AG09309 (cell line): ENCODE data around the gene FNDC3B.

Source experiments
- DNase-seq: peaks from one replicate; pipeline ENCODE4 v3.0.0-alpha.2; 2010; ENCODE audit warnings: low read depth
- H3K4me3 ChIP-seq: 2 replicates; pipeline ENCODE4 v1.5.1; 2011; ENCODE audit warnings: mild to moderate bottlenecking, low read depth, low read length, moderate library complexity; ENCODE audit not compliant: control insufficient read depth
- TF ChIP-seq, protein P1 (sequence below): IDR thresholded peaks from 2 replicates; pipeline ENCODE4 v1.5.1; 2011; ENCODE audit warnings: mild to moderate bottlenecking, low read depth, low read length, inconsistent platforms; ENCODE audit not compliant: insufficient read depth, control insufficient read depth; ENCODE audit errors: missing control alignments

FNDC3B gene

DNA sequence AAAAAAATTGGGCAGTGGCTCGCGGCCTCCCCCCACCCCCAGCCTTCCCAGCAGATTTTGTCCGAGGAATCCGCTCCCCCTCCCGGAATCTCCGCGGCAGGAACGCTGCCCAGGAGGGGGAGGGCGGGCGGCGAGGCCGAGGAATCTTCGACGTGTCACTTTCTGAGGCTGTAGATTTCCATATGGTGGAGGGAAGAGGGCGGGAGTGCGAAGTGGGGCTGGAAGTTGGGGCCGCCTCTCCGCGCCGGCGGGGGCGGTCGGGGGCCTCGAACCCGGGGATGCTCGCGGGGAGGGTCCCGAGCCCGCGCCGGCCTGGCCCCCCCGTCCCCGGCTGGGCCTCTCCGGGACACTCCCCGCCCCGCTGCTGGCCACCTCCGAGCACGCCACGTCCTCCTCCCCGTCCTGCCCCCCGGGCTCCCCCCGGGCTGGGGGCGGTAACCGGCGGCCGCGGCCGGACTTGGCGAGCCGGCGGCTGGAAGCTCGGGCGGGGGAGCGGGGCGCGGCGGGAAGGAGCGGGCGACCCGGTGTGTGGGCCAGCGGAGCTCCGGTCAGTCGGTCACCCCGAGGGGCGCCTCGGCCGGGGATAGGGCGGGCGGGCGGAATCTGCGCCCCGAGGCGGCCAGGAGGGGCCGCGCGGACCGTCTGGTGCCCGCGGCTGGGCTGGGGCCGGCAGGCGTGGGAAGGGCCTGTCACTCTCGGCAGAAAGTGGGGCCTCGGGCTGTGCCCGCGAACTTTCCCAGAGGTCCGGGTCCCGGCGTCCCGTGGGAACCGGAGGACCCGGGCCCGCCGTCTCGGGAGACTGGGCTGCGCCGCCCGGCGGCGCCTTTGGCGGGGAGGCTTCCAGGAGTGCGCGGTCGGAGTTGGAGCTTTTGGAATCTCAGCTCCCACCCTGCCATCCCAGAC is 951 bp downstream of the FNDC3B start:
- DNase-seq: peak; percentile 55
- TF ChIP-seq, protein P1, sequence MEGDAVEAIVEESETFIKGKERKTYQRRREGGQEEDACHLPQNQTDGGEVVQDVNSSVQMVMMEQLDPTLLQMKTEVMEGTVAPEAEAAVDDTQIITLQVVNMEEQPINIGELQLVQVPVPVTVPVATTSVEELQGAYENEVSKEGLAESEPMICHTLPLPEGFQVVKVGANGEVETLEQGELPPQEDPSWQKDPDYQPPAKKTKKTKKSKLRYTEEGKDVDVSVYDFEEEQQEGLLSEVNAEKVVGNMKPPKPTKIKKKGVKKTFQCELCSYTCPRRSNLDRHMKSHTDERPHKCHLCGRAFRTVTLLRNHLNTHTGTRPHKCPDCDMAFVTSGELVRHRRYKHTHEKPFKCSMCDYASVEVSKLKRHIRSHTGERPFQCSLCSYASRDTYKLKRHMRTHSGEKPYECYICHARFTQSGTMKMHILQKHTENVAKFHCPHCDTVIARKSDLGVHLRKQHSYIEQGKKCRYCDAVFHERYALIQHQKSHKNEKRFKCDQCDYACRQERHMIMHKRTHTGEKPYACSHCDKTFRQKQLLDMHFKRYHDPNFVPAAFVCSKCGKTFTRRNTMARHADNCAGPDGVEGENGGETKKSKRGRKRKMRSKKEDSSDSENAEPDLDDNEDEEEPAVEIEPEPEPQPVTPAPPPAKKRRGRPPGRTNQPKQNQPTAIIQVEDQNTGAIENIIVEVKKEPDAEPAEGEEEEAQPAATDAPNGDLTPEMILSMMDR: peak; percentile 11

DNA sequence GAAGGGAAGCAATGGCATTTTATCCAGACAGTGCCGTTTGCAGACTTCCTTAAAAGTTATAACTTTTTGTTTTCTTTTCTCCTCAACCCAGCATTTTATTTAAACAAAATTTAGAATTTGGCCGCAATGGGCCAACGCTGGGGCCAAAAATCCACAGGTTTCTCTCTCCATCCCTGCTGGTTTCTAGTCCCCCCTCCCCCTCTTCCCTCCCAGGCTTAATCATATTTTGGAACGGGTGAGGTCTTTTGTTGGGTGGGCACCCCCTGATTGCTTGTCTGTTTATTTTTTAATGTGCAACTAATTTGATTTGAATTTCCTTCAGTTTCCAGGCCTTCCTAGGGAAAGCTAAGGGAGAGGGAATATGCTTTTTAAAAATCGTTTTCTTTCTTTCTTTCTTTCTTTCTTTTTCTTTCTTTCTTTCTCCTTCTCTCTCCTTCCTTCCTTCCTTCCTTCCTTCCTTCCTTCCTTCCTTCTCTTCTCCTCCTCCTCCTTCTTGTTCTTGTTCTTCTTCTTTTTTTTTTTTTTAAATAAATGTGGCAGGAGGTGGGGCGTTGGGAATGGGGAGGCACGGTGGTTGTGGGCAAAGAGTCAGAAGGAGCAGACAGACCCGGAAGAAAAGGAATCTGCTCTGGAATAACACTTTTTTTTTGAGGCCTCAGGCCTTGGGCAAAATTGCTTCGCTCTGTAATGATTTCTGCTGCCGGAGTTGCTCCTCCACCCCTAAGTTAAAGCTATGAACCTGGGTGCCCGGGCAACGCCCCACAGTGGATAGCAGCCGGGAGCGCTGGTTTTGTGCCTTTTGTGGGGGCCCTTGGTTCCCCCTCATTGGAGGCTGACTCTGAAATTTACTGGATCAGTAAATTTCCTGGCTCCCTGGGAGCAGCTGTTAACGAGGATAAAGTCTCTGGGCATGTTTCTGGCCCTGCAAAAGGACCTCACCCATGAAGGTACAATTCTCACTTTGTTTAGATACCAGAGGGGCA is 1.9 kb downstream of the FNDC3B start:
- TF ChIP-seq, protein P1: peak; percentile 5
- DNase-seq: peak; percentile 38
- H3K4me3 ChIP-seq: peak overlapping the region; percentile 86

More for the DNA sequence above, 951 bp downstream of the FNDC3B start:
- H3K4me3 ChIP-seq: peak overlapping the region; percentile 86

DNA sequence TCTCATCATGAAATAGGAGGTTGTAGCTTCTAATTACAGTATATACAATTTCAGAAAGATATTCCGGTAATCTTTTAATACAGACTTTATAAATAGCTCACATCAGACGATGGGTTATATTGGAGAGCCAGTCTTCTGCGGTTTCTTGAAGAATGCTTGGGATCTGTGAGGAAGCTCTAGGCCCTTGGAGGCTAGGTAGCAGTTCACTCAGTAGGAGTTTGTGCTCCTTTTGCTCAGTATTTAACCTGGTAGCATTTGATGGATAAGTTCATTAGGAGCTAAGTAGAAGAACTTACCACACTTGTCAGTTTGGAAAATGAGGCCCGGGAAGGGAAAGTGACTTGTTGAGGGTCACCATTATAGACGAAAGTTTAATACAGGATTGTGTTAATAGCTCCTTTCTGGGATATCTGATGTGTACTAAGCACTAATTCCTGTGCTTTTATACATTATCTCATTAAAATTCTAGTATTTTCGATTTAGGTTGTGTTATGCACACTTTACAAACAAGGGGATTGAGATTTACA is 2.8 kb downstream of the FNDC3B start:
- DNase-seq: no peak
- H3K4me3 ChIP-seq: peak overlapping the region; percentile 86
- TF ChIP-seq, protein P1: no peak

DNA sequence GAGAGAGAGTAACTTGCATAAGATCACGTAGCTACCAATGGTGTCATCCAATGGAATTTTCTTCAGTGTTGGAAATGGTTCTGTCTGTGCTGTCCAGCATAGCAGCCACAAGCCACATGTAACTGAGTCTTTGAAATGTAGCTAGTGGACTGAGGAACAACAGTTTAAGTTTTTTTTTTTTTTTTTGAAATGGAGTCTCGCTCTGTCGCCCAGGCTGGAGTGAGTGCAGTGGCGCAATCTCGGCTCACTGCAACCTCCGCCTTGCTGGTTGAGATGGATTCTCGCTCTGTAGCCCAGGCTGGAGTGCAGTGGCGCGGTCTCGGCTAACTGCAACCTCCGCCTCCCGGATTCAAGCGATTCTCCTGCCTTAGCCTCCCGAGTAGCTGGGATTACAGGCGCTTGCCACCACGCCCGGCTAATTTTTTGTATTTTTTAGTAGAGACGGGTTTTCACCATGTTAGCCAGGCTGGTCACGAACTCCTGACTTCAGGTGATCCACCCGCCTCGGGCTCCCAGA is 3.3 kb downstream of the FNDC3B start:
- peak; percentile 64 for DNase-seq
- H3K4me3 ChIP-seq: peak overlapping the region; percentile 86

DNA sequence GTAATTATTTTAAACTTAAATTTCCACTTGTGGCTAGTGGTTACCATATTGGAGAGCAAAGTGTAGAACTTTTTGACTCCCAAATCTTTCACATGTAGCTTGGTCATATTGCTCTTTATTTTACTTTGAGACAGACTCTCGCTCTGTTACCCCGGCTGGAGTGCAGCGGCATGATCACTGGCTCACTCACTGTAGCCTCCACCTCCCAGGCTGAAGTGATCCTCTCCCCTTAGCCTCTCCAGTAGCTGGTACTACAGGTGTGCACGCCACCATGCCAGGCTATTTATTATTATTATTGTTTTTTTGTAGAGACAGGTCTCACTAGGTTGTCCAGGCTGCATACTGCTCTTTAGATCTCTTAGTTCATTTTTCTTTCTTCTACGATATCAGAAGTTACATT is 3.9 kb downstream of the FNDC3B start:
- no peak overlapping the region for H3K4me3 ChIP-seq
- TF ChIP-seq, protein P1: no peak
- no peak for DNase-seq

DNA sequence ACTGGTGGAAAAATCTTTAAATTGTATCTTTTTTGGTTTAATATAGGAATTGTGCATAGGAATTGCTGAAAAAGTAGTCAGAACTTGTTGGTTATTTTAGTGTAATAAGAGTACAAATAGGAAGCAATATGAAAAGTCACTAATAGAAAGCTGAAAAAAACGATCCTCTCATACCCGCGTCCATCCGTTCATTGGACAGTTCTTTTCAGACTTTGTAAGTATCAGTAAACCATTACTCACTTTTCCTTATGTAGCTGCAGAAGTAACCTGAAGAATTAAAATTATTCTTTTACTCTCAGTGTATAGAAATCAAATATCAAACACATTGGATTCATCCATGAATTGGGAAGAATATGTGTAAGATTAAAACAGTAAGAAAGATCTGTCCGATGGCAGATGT is 4.4 kb downstream of the FNDC3B start:
- H3K4me3 ChIP-seq: no peak overlapping the region
- TF ChIP-seq, protein P1: no peak

More for the DNA sequence above, 4.4 kb downstream of the FNDC3B start:
- no peak for DNase-seq
